Stimulated activated naive B cell treated with anti-CD40 and anti-IgM and Interleukin-4, amounts not matched to agents 10 μg/mL and 1 μg/mL and 100 μg/mL, for 72 hours (primary cell): ENCODE measurements around the gene LAIR1.
"Not testable (repeated sequence)": the region's sequence is repeated elsewhere in the genome, so short reads cannot be mapped to it uniquely, and the experiment has no call there.

ENCODE experiments used
- ATAC-seq, 2 donors: fragments of 150-1000 bp; cut with Tn5 transposase; replicated peaks; 2 replicates each; pipeline ENCODE4 v1.10.0; 2021; ENCODE audit warnings: moderate library complexity in 1 of 2
- DNase-seq: peaks from one replicate; pipeline ENCODE4 v3.0.0; 2021
- H3K27ac Mint-ChIP-seq: one replicate; pipeline ENCODE4 v1.8.0; 2022; ENCODE audit warnings: mild to moderate bottlenecking, mixed read lengths
- H3K27me3 Mint-ChIP-seq, 2 donors: one replicate each; pipeline ENCODE4 v1.8.0; 2022; ENCODE audit warnings: mixed read lengths in 2 of 2
- H3K36me3 Mint-ChIP-seq, 2 donors: one replicate each; pipeline ENCODE4 v1.8.0; 2022; ENCODE audit warnings: mixed read lengths in 2 of 2, mild to moderate bottlenecking in 1 of 2
- H3K4me1 Mint-ChIP-seq, 2 donors: one replicate each; pipeline ENCODE4 v1.8.0; 2022; ENCODE audit warnings: mixed read lengths in 2 of 2, mild to moderate bottlenecking in 1 of 2
- H3K4me3 Mint-ChIP-seq, 2 donors: one replicate each; pipeline ENCODE4 v1.8.0; 2022; ENCODE audit warnings: mild to moderate bottlenecking in 2 of 2, mixed read lengths in 2 of 2, moderate library complexity in 1 of 2
- H3K9me3 Mint-ChIP-seq, 2 donors: one replicate each; pipeline ENCODE4 v1.8.0; 2022; ENCODE audit warnings: mixed read lengths in 2 of 2, mild to moderate bottlenecking in 1 of 2

LAIR1 gene

GRCh38 chr19:54390942-54391577 is 26.3 kb upstream of the LAIR1 start:
- DNase-seq: no peak
- ATAC-seq: peak in 1 of 2 donors; percentile 38
- Mint-ChIP-seq H3K36me3 (no peaks in the 10 kb centered on the region), H3K27ac (peak overlapping the region; percentile 88), H3K27me3 (peaks cover 3 to 4% of the 10 kb centered on the region in 2 donors), H3K9me3 (no peaks in the 10 kb centered on the region), H3K4me1 (peaks cover 29 to 53% of the 10 kb centered on the region in 2 donors), H3K4me3 (peak overlapping the region in 1 of 2 donors; percentile 50)

- no peaks in the 10 kb centered on the region for H3K36me3 Mint-ChIP-seq
- H3K27ac Mint-ChIP-seq: no peak overlapping the region
- no peaks in the 10 kb centered on the region for H3K9me3 Mint-ChIP-seq
- H3K4me3 Mint-ChIP-seq: no peak overlapping the region
- peaks cover 8 to 13% of the 10 kb centered on the region in 2 donors for H3K27me3 Mint-ChIP-seq
- peaks cover 36 to 61% of the 10 kb centered on the region in 2 donors for H3K4me1 Mint-ChIP-seq
- peak; percentile 50 to 55 for ATAC-seq
- DNase-seq: no peak
Observed at GRCh38 chr19:54389553-54389952, 24.8 kb upstream of the LAIR1 start.

- Mint-ChIP-seq H3K4me1 (peaks cover 32 to 55% of the 10 kb centered on the region in 2 donors), H3K27me3 (peaks cover 8 to 13% of the 10 kb centered on the region in 2 donors), H3K27ac (peak overlapping the region; percentile 48), H3K36me3 (no peaks in the 10 kb centered on the region), H3K9me3 (no peaks in the 10 kb centered on the region), H3K4me3 (peak overlapping the region; percentile 78 to 82)
- ATAC-seq (peak; percentile 69 to 75), DNase-seq (no peak)
Observed at GRCh38 chr19:54388802-54389139, 24.0 kb upstream of the LAIR1 start.

GRCh38 chr19:54387991-54388801 is 23.5 kb upstream of the LAIR1 start:
- H3K27ac Mint-ChIP-seq: peak overlapping the region; percentile 48
- DNase-seq (no peak), ATAC-seq (peak; percentile 60 to 62)
- H3K4me1 Mint-ChIP-seq: peaks cover 34 to 59% of the 10 kb centered on the region in 2 donors
- H3K4me3 Mint-ChIP-seq: peak overlapping the region; percentile 78 to 82
- H3K36me3 Mint-ChIP-seq: peaks cover 0 to 1% of the 10 kb centered on the region in 2 donors
- peaks cover 0 to 3% of the 10 kb centered on the region in 2 donors for H3K9me3 Mint-ChIP-seq
- H3K27me3 Mint-ChIP-seq: peaks cover 8 to 11% of the 10 kb centered on the region in 2 donors

GRCh38 chr19:54383330-54383729 is 18.6 kb upstream of the LAIR1 start:
- H3K4me1 Mint-ChIP-seq: peaks cover 24 to 55% of the 10 kb centered on the region in 2 donors
- peaks cover 8 to 9% of the 10 kb centered on the region in 2 donors for H3K27me3 Mint-ChIP-seq
- peaks cover 5 to 11% of the 10 kb centered on the region in 2 donors for H3K9me3 Mint-ChIP-seq
- H3K27ac Mint-ChIP-seq: peak overlapping the region; percentile 47
- peaks cover 4 to 7% of the 10 kb centered on the region in 2 donors for H3K36me3 Mint-ChIP-seq
- no peak for DNase-seq
- ATAC-seq: no peak
- H3K4me3 Mint-ChIP-seq: no peak overlapping the region

- not testable (repeated sequence) for H3K36me3 Mint-ChIP-seq, H3K27me3 Mint-ChIP-seq, H3K4me3 Mint-ChIP-seq, ATAC-seq, H3K27ac Mint-ChIP-seq, DNase-seq
- peaks cover 22 to 48% of the 10 kb centered on the region in 2 donors for H3K4me1 Mint-ChIP-seq
- peaks cover 5 to 11% of the 10 kb centered on the region in 2 donors for H3K9me3 Mint-ChIP-seq
Observed at GRCh38 chr19:54382041-54382440, 17.3 kb upstream of the LAIR1 start.

- no peak for ATAC-seq
- Mint-ChIP-seq H3K4me3 (no peak overlapping the region), H3K4me1 (peaks cover 30 to 54% of the 10 kb centered on the region in 2 donors), H3K27me3 (peaks cover 8 to 9% of the 10 kb centered on the region in 2 donors), H3K36me3 (peaks cover 4 to 8% of the 10 kb centered on the region in 2 donors), H3K27ac (no peak overlapping the region), H3K9me3 (peaks cover 5 to 11% of the 10 kb centered on the region in 2 donors)
- DNase-seq: no peak
Observed at GRCh38 chr19:54380897-54381296, 16.2 kb upstream of the LAIR1 start.

GRCh38 chr19:54379187-54379678 is 14.5 kb upstream of the LAIR1 start:
- DNase-seq: no peak
- Mint-ChIP-seq H3K4me3 (no peak overlapping the region), H3K27ac (no peak overlapping the region), H3K9me3 (peaks cover 5 to 11% of the 10 kb centered on the region in 2 donors), H3K36me3 (peaks cover 4 to 11% of the 10 kb centered on the region in 2 donors), H3K4me1 (peaks cover 29 to 58% of the 10 kb centered on the region in 2 donors), H3K27me3 (no peaks in the 10 kb centered on the region)
- ATAC-seq: no peak

GRCh38 chr19:54376610-54377285 is 12.0 kb upstream of the LAIR1 start:
- peaks cover 5 to 8% of the 10 kb centered on the region in 2 donors for H3K9me3 Mint-ChIP-seq
- H3K27me3 Mint-ChIP-seq: no peaks in the 10 kb centered on the region
- peaks cover 41 to 71% of the 10 kb centered on the region in 2 donors for H3K4me1 Mint-ChIP-seq
- H3K4me3 Mint-ChIP-seq: peak overlapping the region in 1 of 2 donors; percentile 58
- H3K36me3 Mint-ChIP-seq: peaks cover 3 to 11% of the 10 kb centered on the region in 2 donors
- ATAC-seq: no peak
- no peak for DNase-seq
- H3K27ac Mint-ChIP-seq: peak overlapping the region; percentile 70

GRCh38 chr19:54375181-54375938 is 10.6 kb upstream of the LAIR1 start:
- not testable (repeated sequence) for H3K36me3 Mint-ChIP-seq, ATAC-seq, DNase-seq, H3K27me3 Mint-ChIP-seq, H3K4me3 Mint-ChIP-seq, H3K9me3 Mint-ChIP-seq
- Mint-ChIP-seq H3K27ac (peak overlapping the region; percentile 9), H3K4me1 (peaks cover 45 to 75% of the 10 kb centered on the region in 2 donors)

- Mint-ChIP-seq H3K4me3 (no peak overlapping the region), H3K9me3 (no peaks in the 10 kb centered on the region), H3K27me3 (no peaks in the 10 kb centered on the region), H3K27ac (no peak overlapping the region), H3K36me3 (peaks cover 0 to 4% of the 10 kb centered on the region in 2 donors), H3K4me1 (peaks cover 46 to 74% of the 10 kb centered on the region in 2 donors)
- DNase-seq (peak; percentile 29), ATAC-seq (peak in 1 of 2 donors; percentile 36)
Observed at GRCh38 chr19:54373781-54374631, 9.3 kb upstream of the LAIR1 start.

GRCh38 chr19:54371453-54371852 is 6.7 kb upstream of the LAIR1 start:
- H3K4me1 Mint-ChIP-seq: peaks cover 42 to 75% of the 10 kb centered on the region in 2 donors
- H3K27ac Mint-ChIP-seq, H3K4me3 Mint-ChIP-seq, H3K36me3 Mint-ChIP-seq, DNase-seq, H3K27me3 Mint-ChIP-seq, H3K9me3 Mint-ChIP-seq, ATAC-seq: not testable (repeated sequence)

GRCh38 chr19:54370434-54370796 is 5.7 kb upstream of the LAIR1 start:
- not testable (repeated sequence) for H3K27ac Mint-ChIP-seq
- peaks cover 41 to 73% of the 10 kb centered on the region in 2 donors for H3K4me1 Mint-ChIP-seq
- ATAC-seq: peak; percentile 71 to 74

More at GRCh38 chr19:54370434-54370796, 5.7 kb upstream of the LAIR1 start:
- H3K27me3 Mint-ChIP-seq, H3K9me3 Mint-ChIP-seq, H3K36me3 Mint-ChIP-seq: not testable (repeated sequence)
- peak; percentile 27 for DNase-seq
- peak overlapping the region; percentile 45 to 52 for H3K4me3 Mint-ChIP-seq
